GM12878 (cell line): Measurements from ENCODE around the gene ZBTB9. TPM values are rescaled to one million over a fixed set of nuclear protein-coding genes. Genes with fewer than 3 reads are reported as not detected.

Source experiments
- ATAC-seq: fragments of 200-7000 bp; cut with Tn5 transposase; 3 replicates; pipeline ENCODE4 v1.9.1; 2020; ENCODE audit warnings: mild to moderate bottlenecking, moderate library complexity
- BruUV-seq: library from RNA; stranded (reverse); fragments of 400-500 nt; replicated peaks from 2 replicates; lab custom pipeline; 2021; lab: Mats Ljungman, UMichigan
- CTCF ChIA-PET: fragments of 300-600 bp; sonication (Branson Sonifier 250); formaldehyde crosslinking; extraction: SDS; loops from one replicate; lab custom pipeline; 2021; ENCODE audit warnings: inconsistent platforms; lab: Yijun Ruan, JAX
- POLR2A ChIA-PET: fragments of 350-600 bp; formaldehyde crosslinking; extraction: SDS; loops from one replicate; lab custom pipeline; 2021; ENCODE audit warnings: inconsistent platforms; lab: Charles Lee
- RAD21 ChIA-PET: fragments of 300-600 bp; sonication (Branson Sonifier 250); formaldehyde crosslinking; loops from one replicate; lab custom pipeline; 2023; ENCODE audit warnings: antibody characterized with exemption; ENCODE audit not compliant: unreplicated experiment; lab: Charles Lee
- SMC1A ChIA-PET: fragments of 300-600 bp; sonication (Branson Sonifier 250); formaldehyde crosslinking; loops from one replicate; lab custom pipeline; 2023; ENCODE audit not compliant: unreplicated experiment, uncharacterized antibody; lab: Charles Lee
- DNase-seq: peaks from one replicate; pipeline ENCODE4 v3.0.0-alpha.2; 2011; ENCODE audit warnings: low read depth, low spot score
- FAIRE-seq: peaks from 3 replicates; lab custom pipeline; 2011; peaks lifted over from hg19 to GRCh38; lab: Jason Lieb, UNC
- H2AFZ ChIP-seq: 2 replicates; pipeline ENCODE4 v1.6.0; 2011; ENCODE audit warnings: low read depth, low read length, control low read depth; ENCODE audit not compliant: control insufficient read depth
- H3K27ac ChIP-seq: 2 replicates; pipeline ENCODE4 v1.5.1; 2011; ENCODE audit warnings: control low read depth; ENCODE audit not compliant: control insufficient read depth, insufficient read depth
- H3K27me3 ChIP-seq, 2 experiments: replicated peaks in 1 of 2; 2 replicates each; pipeline versions ENCODE4 v1.6.0 to v1.6.1; 2011; ENCODE audit warnings: low read length in 1 of 2; ENCODE audit not compliant: control insufficient read depth in 2 of 2, insufficient read depth in 2 of 2
- H3K36me3 ChIP-seq, 2 experiments: 2 replicates each; pipeline ENCODE4 v1.5.1; 2011; ENCODE audit warnings: low read length in 1 of 2; ENCODE audit not compliant: control insufficient read depth in 2 of 2, insufficient read depth in 2 of 2
- H3K4me1 ChIP-seq: 2 replicates; pipeline ENCODE4 v1.6.1; 2011; ENCODE audit warnings: mild to moderate bottlenecking, low read length, moderate library complexity, mixed read lengths; ENCODE audit not compliant: control insufficient read depth, insufficient read depth
- H3K4me2 ChIP-seq: 2 replicates; pipeline ENCODE4 v1.6.0; 2011; ENCODE audit warnings: control low read depth; ENCODE audit not compliant: control insufficient read depth, insufficient read depth
- H3K4me3 ChIP-seq: fragments of 200-600 bp; sonication (generic); 2 replicates; pipeline ENCODE4 v1.5.1; 2016
- H3K79me2 ChIP-seq: 2 replicates; pipeline ENCODE4 v1.6.0; 2011; ENCODE audit warnings: low read length; ENCODE audit not compliant: control insufficient read depth, insufficient read depth
- H3K9ac ChIP-seq: 2 replicates; pipeline ENCODE4 v1.8.0; 2011; ENCODE audit warnings: low read length, control low read depth, mixed read lengths; ENCODE audit not compliant: control insufficient read depth, insufficient read depth
- H3K9me3 ChIP-seq: replicated peaks from 3 replicates; pipeline ENCODE4 v1.5.1; 2011; ENCODE audit warnings: mild to moderate bottlenecking, low read length; ENCODE audit not compliant: control insufficient read depth, insufficient read depth
- H4K20me1 ChIP-seq: 2 replicates; pipeline ENCODE4 v1.6.0; 2011; ENCODE audit not compliant: control insufficient read depth, insufficient read depth
- HCFC1 ChIP-seq: fragments of 150-350 bp; IDR thresholded peaks from 2 replicates; pipeline ENCODE4 v1.6.1; 2014; ENCODE audit warnings: low read length
- NR2F1 ChIP-seq: fragments of 450-650 bp; conservative IDR thresholded peaks from 2 replicates; pipeline ENCODE4 v1.6.1; 2017; ENCODE audit warnings: mild to moderate bottlenecking
- WGBS: methylation state at CpG from one replicate; pipeline ENCODE4 v1.1.6; 2016; ENCODE audit warnings: low lambda C conversion rate; ENCODE audit not compliant: insufficient replicate concordance, insufficient coverage; ENCODE audit errors: missing lambda C conversion rate; 5-methylcytosine and 5-hydroxymethylcytosine counted together
- in situ Hi-C: fragments of 300-500 bp; cut with MboI; formaldehyde crosslinking; loops from 9 replicates; pipeline ENCODE4 v1.14.3; 2018; ENCODE audit warnings: mixed read lengths
- intact Hi-C: fragments of 100-400 bp; cut with micrococcal nuclease; formaldehyde crosslinking; loops from one replicate; pipeline ENCODE4 v1.14.2; 2022; ENCODE audit not compliant: unreplicated experiment
- polyA plus RNA-seq, 11 experiments: library from polyadenylated mRNA; depleted of rRNA in 4 of 11; unstranded in 6 of 11; stranded (reverse) in 5 of 11; fragments of >200 nt; fragmentation: Nextera tagmentation in 4 of 11; fragmentation: Illumina TruSeq in 1 of 11; extraction: Ambion mirVana in 4 of 11; extraction: Trizol in 1 of 11; gene quantifications; 1 replicate in 1 of 11; 2 replicates in 10 of 11; pipeline versions ENCODE4 v1.2.1 to v1.2.3, GENCODE V29; 2011 to 2016; ENCODE audit warnings: inconsistent platforms in 2 of 11, missing spikeins in 2 of 11, low read depth in 1 of 11
- total RNA-seq, 4 experiments: library from RNA; depleted of rRNA in 3 of 4; stranded (reverse); fragments of >200 nt in 3 of 4; fragmentation: Illumina TruSeq in 1 of 4; extraction: Trizol in 1 of 4; gene quantifications; 2 replicates each; pipeline versions ENCODE4 v1.2.1 to v1.2.3, GENCODE V29; 2013 to 2021
- TF ChIP-seq, protein P1 (sequence below): fragments of 450-650 bp; IDR thresholded peaks from 2 replicates; pipeline ENCODE4 v1.6.1; 2017; ENCODE audit warnings: antibody characterized with exemption, mild to moderate bottlenecking, moderate library complexity

Gene ZBTB9
- total and polyA plus RNA-seq, 10 of the 15 experiments (the other 5 are each of a cell fraction or from before 2014, with no cell fraction given), result 1.5 to 12.7 (median 6.9) TPM

DNA sequence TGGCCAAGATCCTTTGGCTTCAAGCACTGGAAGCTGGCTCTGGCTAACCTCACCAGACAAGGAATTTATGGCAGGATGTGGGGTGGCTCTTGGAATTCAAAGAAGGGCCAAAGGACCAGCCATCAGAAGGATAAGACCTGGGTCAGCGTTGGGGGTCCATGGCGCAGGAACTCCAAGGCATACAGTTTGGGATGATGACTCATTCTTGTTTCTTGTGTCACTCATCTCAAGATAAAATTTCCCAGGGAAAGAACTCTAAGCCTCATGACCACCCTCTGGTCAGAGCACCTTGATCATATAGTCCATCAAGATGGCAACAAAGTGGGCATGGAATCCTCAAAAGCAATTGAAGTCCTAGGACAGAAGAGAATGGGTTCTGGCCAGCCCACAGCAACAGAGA lies 4.8 kb downstream of the ZBTB9 start:
- Histone ChIP-seq H3K4me1 (peaks cover 3% of the 10 kb centered on the region; the same call in 1 of the 2 replicates), H2AFZ (no peak overlapping the region), H3K36me3 (no peaks in the 10 kb centered on the region; a peak in 1 of 4 replicates), H3K9ac (no peak overlapping the region), H3K27me3 (no peaks in the 10 kb centered on the region), H3K4me2 (no peak overlapping the region), H3K9me3 (no peaks in the 10 kb centered on the region), H3K79me2 (peaks cover 9% of the 10 kb centered on the region; the same call in 1 of the 2 replicates), H3K27ac (no peak overlapping the region), H4K20me1 (no peaks in the 10 kb centered on the region), H3K4me3 (no peak overlapping the region)
- BruUV-seq, result no TSS peak
- ChIA-PET SMC1A (interaction anchor here (1.0 to 1.3 kb wide), 2 partner anchors 9 to 89 kb away, joined by 3 to 4 read pairs; no protein-coding TSS in a partner anchor), POLR2A (no interaction called here), RAD21 (no interaction called here), CTCF (interaction anchor here (0.8 kb wide), 1 partner anchor 149 kb away, joined by 3 read pairs; no protein-coding TSS in a partner anchor)
- no peak for TF ChIP-seq HCFC1
- no peak for TF ChIP-seq NR2F1
- TF ChIP-seq, protein P1, sequence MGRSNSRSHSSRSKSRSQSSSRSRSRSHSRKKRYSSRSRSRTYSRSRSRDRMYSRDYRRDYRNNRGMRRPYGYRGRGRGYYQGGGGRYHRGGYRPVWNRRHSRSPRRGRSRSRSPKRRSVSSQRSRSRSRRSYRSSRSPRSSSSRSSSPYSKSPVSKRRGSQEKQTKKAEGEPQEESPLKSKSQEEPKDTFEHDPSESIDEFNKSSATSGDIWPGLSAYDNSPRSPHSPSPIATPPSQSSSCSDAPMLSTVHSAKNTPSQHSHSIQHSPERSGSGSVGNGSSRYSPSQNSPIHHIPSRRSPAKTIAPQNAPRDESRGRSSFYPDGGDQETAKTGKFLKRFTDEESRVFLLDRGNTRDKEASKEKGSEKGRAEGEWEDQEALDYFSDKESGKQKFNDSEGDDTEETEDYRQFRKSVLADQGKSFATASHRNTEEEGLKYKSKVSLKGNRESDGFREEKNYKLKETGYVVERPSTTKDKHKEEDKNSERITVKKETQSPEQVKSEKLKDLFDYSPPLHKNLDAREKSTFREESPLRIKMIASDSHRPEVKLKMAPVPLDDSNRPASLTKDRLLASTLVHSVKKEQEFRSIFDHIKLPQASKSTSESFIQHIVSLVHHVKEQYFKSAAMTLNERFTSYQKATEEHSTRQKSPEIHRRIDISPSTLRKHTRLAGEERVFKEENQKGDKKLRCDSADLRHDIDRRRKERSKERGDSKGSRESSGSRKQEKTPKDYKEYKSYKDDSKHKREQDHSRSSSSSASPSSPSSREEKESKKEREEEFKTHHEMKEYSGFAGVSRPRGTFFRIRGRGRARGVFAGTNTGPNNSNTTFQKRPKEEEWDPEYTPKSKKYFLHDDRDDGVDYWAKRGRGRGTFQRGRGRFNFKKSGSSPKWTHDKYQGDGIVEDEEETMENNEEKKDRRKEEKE, result no peak
- intact Hi-C loops (no loop called here), in situ Hi-C loops (no loop called here)
- WGBS, result 100% methylated on average over 2 of the region's 2 CpGs
- no peak for ATAC-seq
- no peak for DNase-seq
- no peak for FAIRE-seq
